HepG2 (cell line): ENCODE data around the gene S100P. TPM values are rescaled to one million over a fixed set of nuclear protein-coding genes. Genes with fewer than 3 reads are reported as not detected.
A peak's percentile ranks its signal among the peaks of the same experiment; 100 is the strongest.

Experiments
- ATF2 ChIP-seq: sonication (generic); formaldehyde crosslinking; IDR thresholded peaks from 2 replicates; pipeline ENCODE4 v1.4.0; 2020; ENCODE audit warnings: missing genetic modification reagents
- CBX1 ChIP-seq: IDR thresholded peaks from one replicate; pipeline ENCODE4 v1.6.1; 2016; ENCODE audit warnings: antibody characterized with exemption, low read depth
- CBX2 ChIP-seq, 2 experiments: fragments of 200-600 bp in 1 of 2; sonication (generic); formaldehyde crosslinking in 1 of 2; IDR thresholded peaks; 2 replicates each; pipeline versions ENCODE4 v1.7.0 to v1.8.1; 2018 to 2022; ENCODE audit warnings: low read depth in 2 of 2, low read length in 1 of 2, mild to moderate bottlenecking in 1 of 2, missing genetic modification reagents in 1 of 2
- EZH2 ChIP-seq: conservative IDR thresholded peaks from 2 replicates; pipeline ENCODE4 v1.6.1; 2012; ENCODE audit warnings: mild to moderate bottlenecking, low read depth, low read length, moderate library complexity
- GPN1 ChIP-seq: sonication (generic); formaldehyde crosslinking; IDR thresholded peaks from 2 replicates; pipeline ENCODE4 v1.5.1; 2020; ENCODE audit warnings: missing genetic modification reagents, borderline replicate concordance
- HOXA5 ChIP-seq: sonication (generic); formaldehyde crosslinking; IDR thresholded peaks from 2 replicates; pipeline ENCODE4 v1.4.0; 2020; ENCODE audit warnings: missing genetic modification reagents
- MXI1 ChIP-seq: IDR thresholded peaks from 3 replicates; pipeline ENCODE4 v1.6.1; 2012; ENCODE audit warnings: low read depth, low read length, inconsistent platforms, borderline replicate concordance
- NFIC ChIP-seq: IDR thresholded peaks from 2 replicates; pipeline ENCODE4 v1.6.1; 2012; ENCODE audit warnings: mild to moderate bottlenecking, low read length, inconsistent platforms
- NKX3-1 ChIP-seq: sonication (generic); formaldehyde crosslinking; IDR thresholded peaks from 2 replicates; pipeline ENCODE4 v1.5.0; 2020; ENCODE audit warnings: missing genetic modification reagents
- PATZ1 ChIP-seq: sonication (generic); formaldehyde crosslinking; IDR thresholded peaks from 2 replicates; pipeline ENCODE4 v1.4.0; 2020; ENCODE audit warnings: missing genetic modification reagents
- PREB ChIP-seq: sonication (generic); formaldehyde crosslinking; IDR thresholded peaks from 2 replicates; pipeline ENCODE4 v1.4.0; 2020; ENCODE audit warnings: missing genetic modification reagents
- SIX1 ChIP-seq: sonication (generic); formaldehyde crosslinking; IDR thresholded peaks from 2 replicates; pipeline ENCODE4 v1.4.0; 2020; ENCODE audit warnings: missing genetic modification reagents, borderline replicate concordance
- SMAD9 ChIP-seq: sonication (generic); formaldehyde crosslinking; IDR thresholded peaks from 2 replicates; pipeline ENCODE4 v1.5.1; 2020; ENCODE audit warnings: mild to moderate bottlenecking, missing genetic modification reagents
- SNRNP70 ChIP-seq: fragments of 200-400 bp; formaldehyde crosslinking; IDR thresholded peaks from 2 replicates; pipeline ENCODE4 v1.6.1; 2017; ENCODE audit warnings: mild to moderate bottlenecking, low read depth, low read length, moderate library complexity
- ZFP36L2 ChIP-seq: sonication (generic); formaldehyde crosslinking; IDR thresholded peaks from 2 replicates; pipeline ENCODE4 v1.4.0; 2020; ENCODE audit warnings: missing genetic modification reagents
- ZKSCAN1 ChIP-seq: fragments of 150-350 bp; IDR thresholded peaks from 2 replicates; pipeline ENCODE4 v1.6.1; 2014; ENCODE audit warnings: low read length
- ZNF331 ChIP-seq: sonication (generic); formaldehyde crosslinking; IDR thresholded peaks from 2 replicates; pipeline ENCODE4 v1.4.0; 2020; ENCODE audit warnings: missing genetic modification reagents
- ZNF468 ChIP-seq: sonication (generic); formaldehyde crosslinking; IDR thresholded peaks from 2 replicates; pipeline ENCODE4 v1.8.0; 2022; ENCODE audit warnings: mild to moderate bottlenecking, moderate library complexity, missing genetic modification reagents
- ZNF496 ChIP-seq: sonication (generic); formaldehyde crosslinking; IDR thresholded peaks from 2 replicates; pipeline ENCODE4 v1.8.1; 2023; ENCODE audit warnings: mild to moderate bottlenecking, moderate library complexity, missing genetic modification reagents; ENCODE audit not compliant: insufficient replicate concordance
- ZNF546 ChIP-seq: sonication (generic); formaldehyde crosslinking; conservative IDR thresholded peaks from 2 replicates; pipeline ENCODE4 v1.8.1; 2023; ENCODE audit warnings: mild to moderate bottlenecking, missing genetic modification reagents
- ZNF614 ChIP-seq: IDR thresholded peaks from 2 replicates; pipeline ENCODE4 v1.6.1; 2018; ENCODE audit warnings: missing biosample characterization, missing genetic modification reagents, inconsistent platforms, borderline replicate concordance
- ZNF704 ChIP-seq: sonication (generic); formaldehyde crosslinking; IDR thresholded peaks from 2 replicates; pipeline ENCODE4 v1.8.1; 2023; ENCODE audit warnings: mild to moderate bottlenecking, inconsistent platforms, moderate library complexity, missing genetic modification reagents, borderline replicate concordance
- ZSCAN30 ChIP-seq: sonication (generic); formaldehyde crosslinking; IDR thresholded peaks from 2 replicates; pipeline ENCODE4 v1.5.0; 2020; ENCODE audit warnings: mild to moderate bottlenecking, missing genetic modification reagents
- polyA plus RNA-seq, 8 experiments: library from polyadenylated mRNA; depleted of rRNA in 3 of 8; stranded (reverse) in 7 of 8; unstranded in 1 of 8; fragments of >200 nt; fragmentation: Illumina TruSeq in 4 of 8; extraction: Trizol in 4 of 8; gene quantifications; 2 replicates each; pipeline versions ENCODE4 v1.2.1 to v1.2.3, GENCODE V29; 2011 to 2016; ENCODE audit warnings: low read depth in 4 of 8, missing spikeins in 1 of 8, mixed read lengths in 1 of 8; ENCODE audit not compliant: insufficient read depth in 1 of 8
- total RNA-seq, 5 experiments: library from RNA; depleted of rRNA; stranded (reverse); fragments of >200 nt; fragmentation: Illumina TruSeq; extraction: Trizol; gene quantifications; 2 replicates each; pipeline ENCODE4 v1.2.3, GENCODE V29; 2016; ENCODE audit warnings: low read depth in 1 of 5

The S100P gene
- total and polyA plus RNA-seq, 2 of the 13 experiments (the other 11 are each of a cell fraction or from before 2014, with no cell fraction given) = 278 to 1,649 TPM

- TF ChIP-seq HOXA5 (no peak), NKX3-1 (CRISPR knock-in tag) (peak; percentile 68; the same call in 1 of the 2 replicates), ZKSCAN1 (no peak), ZNF704 (0 out of 2 replicates have a peak, but pooled peaks have one; percentile 52), NFIC (no peak), ZNF614 (no peak), MXI1 (peak; percentile 80; the same call in 2 of the 3 replicates), ZNF468 (CRISPR knock-in tag) (no peak), ZNF496 (CRISPR knock-in tag) (no peak), EZH2 (no peak), ZSCAN30 (CRISPR knock-in tag) (no peak), ZFP36L2 (no peak), CBX2 (IDR thresholded peaks at IDR 0.05; ENCODE audit: low read depth, low read length) (no peak), CBX2 (CRISPR knock-in tag; IDR thresholded peaks at IDR 0.05; ENCODE audit: low read depth) (no peak), SNRNP70 (no peak), SMAD9 (CRISPR knock-in tag) (no peak; the same call in 1 of the 2 replicates), SIX1 (CRISPR knock-in tag) (no peak), PREB (0 out of 2 replicates have a peak, but pooled peaks have one; percentile 75), ATF2 (CRISPR knock-in tag) (no peak), ZNF546 (CRISPR knock-in tag) (no peak), GPN1 (CRISPR knock-in tag) (peak; percentile 73; the same call in 1 of the 2 replicates), ZNF331 (CRISPR knock-in tag) (peak; percentile 31; the same call in 1 of the 2 replicates), PATZ1 (CRISPR knock-in tag) (peak; percentile 47; the same call in 1 of the 2 replicates), CBX1 (no peak)
These were observed 22.6 kb downstream of the S100P start, which contains the start of gene BLOC1S4 (continued) for GRCh38 chr4:6716018-6716911.
